Activated CD4-positive, alpha-beta T cell treated with anti-CD3 and anti-CD28 coated beads for 24 hours (primary cell): ENCODE measurements around the gene CNTN5.
"Not testable (repeated sequence)": the region's sequence is repeated elsewhere in the genome, so short reads cannot be mapped to it uniquely, and the experiment has no call there.

ENCODE experiments used
- DNase-seq, 2 donors: peaks; one replicate each; pipeline ENCODE4 v3.0.0-alpha.2; 2020; ENCODE audit warnings: low read depth in 2 of 2

CNTN5 gene

DNA sequence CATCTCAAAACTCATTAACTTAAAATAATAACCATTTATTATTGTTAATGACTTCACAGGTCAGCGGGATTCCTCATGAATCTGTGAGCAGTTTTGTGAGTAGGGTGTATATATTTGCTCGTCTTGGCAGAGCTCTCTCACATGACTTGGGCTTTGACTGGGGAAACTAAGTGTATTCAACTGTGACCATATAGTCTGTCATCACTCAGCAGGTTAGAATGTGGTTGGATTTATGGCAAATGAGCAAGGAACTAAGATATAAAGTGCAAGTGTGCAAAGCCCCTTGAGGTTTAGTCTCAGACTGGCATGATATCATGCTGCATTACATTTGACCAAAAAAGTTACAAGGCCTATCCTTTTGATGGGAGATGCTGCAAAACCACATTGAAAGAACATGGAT is 254.8 kb downstream of the CNTN5 start:
- DNase-seq, result no peak

DNA sequence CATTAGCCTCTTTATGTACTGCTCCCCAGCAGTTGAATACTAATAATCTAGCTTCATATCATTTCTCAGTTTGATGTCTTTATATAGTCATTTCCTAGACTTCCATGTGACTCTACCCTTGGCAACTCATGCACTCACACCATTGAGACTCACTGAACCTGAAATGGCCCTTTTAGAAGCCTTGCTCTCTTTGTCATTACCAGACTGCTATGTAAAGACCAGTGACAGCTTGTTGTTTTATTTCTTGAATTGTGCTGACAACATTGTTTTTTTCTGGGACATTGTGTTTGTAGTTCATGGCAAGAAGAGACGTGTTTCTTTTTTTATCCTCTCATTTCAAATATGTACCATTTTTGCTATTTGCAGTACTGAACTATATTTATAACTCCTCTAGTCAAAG is 256.5 kb downstream of the CNTN5 start:
- no peak for DNase-seq

DNA sequence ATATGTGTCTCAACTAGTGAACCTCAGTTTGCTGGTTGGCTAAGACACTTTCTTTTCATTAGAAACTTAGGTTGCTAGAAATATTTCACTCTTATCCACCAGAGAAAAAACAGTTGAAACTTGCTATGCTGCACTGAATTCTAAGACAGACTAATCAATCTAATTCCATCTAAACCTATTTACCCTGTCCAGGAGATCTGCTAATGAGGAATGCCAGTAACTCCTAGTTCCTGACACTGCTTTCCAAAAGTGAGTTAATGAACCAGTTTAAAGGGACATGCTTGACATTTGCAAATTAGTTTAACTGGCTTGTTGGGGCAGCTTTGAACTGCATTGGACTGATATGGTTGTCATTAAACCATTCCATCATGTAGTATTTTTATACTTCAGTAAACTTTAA is 258.5 kb downstream of the CNTN5 start:
- DNase-seq, result no peak

DNA sequence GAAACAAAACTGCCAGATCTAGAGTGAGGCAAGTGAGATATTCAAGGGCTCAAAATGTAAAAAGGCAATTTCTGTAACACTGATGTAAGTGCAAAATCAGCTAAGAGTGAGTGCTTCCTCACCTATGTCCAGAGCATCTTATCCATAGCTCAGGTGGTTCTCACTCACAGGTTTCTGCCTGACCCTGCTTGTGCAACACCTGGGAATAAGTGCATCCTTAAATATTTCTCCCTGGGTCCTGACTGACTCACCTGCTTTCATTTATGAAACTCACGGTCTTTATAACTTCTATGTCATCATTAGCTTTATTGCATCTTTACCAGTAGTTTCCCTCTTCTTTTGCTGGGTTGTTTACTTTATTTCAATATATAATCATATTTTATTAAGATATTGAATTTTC is 260.6 kb downstream of the CNTN5 start:
- DNase-seq, result no peak

DNA sequence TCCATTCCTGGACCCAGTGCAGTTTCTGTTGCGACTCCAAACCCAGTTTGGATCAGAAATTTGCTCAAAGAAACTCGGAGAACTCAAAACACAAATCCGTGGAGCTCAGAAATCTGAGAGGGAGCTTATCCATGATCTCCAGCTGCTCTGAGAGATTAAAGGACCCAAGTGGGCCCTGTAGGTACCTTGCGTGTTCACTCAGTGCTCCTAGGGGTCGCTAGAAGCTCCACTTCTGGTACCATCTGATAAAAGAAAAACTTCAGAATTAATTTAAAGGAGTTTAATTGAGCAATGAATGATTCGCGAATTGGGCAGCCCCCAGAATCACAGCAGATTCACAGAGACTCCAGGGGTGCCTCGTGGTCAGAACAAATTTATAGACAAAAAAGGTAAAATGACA is 277.2 kb downstream of the CNTN5 start:
- not testable (repeated sequence) for DNase-seq

DNA sequence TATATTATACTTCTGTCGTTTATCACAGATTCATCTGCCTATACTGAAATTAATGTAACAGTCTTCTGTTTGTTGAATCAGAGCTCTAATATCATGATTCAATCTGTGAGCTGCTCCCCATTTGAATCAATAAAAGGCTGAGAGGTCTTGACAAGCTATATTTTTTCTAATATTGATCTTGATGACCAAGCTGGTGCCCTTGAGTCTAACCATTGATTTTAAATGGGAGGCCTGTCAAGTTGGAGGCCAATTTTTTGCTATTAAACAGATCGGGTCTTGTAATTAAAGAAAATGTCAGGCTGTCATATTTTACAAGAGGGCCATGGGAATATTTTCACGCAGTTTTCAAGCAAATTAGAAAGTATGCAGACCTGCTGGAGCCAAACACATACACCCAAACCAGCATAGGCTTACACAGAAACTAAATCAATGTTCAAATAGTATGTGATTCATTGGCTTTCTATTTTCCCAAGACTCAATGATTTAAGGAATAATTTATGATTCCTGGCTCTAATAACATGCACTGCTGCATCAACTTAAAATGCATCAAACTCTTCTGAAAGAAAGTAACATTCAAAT is 286.9 kb downstream of the CNTN5 start:
- no peak for DNase-seq

DNA sequence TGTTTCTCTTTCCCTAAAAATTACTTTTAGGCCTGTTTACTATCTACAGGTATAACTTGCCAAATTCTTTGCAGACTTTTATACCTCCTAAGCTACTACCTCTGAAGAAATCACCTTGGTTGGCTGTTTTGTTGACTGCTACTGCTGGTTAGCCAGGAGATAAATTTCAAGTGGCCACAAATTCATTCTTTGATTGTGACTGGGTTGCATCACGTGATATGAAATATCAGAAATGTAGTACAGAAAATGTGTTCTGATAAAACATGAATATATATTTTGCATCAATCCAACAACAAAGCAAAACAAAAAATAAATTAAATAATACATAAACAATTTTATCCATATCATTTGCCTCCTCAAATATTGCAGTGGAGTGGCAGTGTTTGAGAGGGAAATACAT is 291.1 kb downstream of the CNTN5 start:
- DNase-seq, result no peak

DNA sequence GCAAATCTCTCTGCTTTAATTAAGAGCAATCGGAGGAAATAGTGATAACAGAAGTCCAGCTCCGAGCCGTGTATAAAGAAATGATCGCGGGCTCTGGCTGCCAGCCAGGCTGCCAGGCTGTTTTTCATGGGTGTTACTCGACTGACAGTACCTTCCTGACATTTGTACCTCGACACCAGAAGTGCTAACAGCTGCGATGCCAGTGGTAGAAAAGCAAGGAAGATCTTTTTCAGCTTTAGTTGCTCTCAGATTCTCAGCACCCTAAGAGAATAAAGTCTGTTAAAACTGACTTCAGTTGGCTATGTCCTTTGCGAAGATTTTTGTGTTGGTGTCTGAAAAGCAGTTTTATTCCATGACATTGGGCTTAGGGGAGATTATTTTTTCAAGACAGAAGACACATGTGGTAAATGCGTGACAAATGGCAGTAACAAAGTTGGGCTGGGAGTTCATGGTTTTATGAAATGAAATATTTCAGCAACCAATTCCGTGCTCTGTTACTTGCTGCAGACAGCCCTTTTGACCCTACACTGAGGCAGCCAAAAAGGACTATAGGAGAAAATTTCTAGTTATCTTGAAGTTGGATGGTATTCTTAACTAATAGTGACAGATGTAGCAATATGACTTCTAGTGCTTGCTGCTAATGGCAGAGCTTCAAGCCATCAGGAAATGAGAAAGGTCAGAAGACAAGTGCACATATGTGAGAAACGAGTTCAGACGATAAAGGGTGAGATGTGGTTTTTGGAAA is 296.2 kb downstream of the CNTN5 start:
- no peak for DNase-seq

DNA sequence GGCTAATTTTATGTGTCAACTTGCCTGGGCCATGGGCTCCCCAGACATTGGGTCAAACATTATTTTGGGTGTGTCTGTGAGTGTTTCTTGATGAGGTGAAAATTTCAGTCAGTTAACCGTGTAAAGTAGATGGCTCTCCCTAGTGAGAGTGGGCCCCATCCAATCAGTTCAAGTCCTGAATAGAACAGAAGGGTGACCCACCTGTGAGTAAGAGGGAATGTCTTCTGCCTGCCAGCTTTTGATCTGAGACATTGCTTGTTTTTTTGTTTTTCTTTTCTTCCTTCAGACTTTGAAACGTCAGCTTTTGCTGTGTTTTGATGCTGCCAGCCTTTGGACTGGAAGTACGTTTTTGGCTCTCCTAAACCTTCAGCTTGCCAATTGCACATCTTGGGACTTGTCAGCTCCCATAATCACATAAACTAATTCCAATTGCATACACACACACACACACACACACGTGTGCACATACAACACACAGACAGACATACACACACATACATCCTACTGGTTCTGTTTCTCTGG is 300.1 kb downstream of the CNTN5 start:
- DNase-seq, result no peak

DNA sequence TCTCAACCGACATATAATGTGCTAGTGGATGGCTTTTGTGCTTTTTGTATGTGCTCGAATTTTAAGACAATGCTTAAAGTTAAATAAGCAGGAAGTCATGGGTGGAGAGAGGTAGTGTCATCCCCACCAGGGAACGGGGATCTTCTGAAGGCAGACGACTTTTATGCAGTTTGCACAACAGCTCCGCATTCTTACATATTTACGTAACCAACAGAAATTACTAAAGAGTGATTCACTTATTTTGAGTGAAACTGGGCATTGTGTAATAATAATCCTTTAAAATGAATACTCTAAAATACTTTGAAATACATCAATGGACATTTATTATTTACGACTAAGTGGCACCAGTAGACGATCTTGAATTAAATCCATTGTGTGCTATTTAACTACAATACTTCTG is 305.1 kb downstream of the CNTN5 start:
- no peak for DNase-seq

DNA sequence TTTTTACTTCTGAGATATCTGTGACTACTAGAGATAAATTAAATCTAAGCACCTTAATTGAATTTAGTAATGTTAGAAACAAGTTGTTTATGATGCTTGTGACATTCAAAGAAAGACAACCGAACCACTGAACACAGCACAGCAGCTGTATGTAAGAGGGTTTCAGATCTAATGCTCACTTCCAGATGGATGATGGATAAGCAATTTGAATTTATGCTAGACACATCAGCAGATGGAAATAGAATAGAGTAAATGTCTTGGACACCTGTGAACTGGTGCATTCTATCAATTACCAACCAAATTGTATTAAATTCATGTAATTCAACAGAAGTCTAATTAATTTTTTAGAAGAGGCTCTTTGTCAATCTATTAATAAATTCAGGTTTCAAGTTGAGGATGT is 306.3 kb downstream of the CNTN5 start:
- DNase-seq, result no peak

DNA sequence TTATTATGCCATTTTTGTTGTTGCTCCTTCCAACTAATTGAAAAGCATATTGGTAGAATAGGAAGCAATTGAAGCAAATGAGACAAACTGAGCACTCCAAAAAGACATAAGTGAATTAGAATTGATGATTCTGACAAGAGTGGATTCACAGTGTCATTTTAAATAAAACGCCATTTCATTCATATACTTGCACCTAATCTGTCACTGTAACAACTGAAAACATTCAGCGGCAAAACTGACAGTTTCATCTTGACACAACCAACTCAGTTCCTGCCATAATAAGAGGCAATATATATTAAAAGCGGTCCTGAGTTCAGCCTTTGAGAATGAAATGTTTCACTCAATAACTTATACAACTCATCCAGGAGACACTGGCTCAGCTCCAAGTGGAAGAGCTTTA is 306.8 kb downstream of the CNTN5 start:
- DNase-seq, result no peak

DNA sequence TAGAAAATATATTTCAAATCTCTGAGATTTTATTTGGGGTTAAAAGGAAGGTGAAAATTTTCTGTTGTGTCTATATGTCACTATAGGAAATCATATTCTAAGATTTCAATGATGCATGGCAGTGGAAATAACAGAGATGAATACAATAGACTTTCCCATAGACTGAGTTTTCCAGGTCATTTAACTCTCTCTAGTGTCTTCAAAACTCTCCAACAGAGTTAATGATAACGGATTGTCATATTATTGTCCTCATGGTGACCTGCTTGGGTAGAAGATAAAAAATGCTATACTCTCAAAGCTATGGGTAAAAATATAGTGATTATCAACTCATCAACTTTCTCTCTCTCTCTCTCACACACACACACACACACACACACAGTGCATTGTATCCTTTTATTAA is 312.9 kb downstream of the CNTN5 start:
- no peak for DNase-seq

DNA sequence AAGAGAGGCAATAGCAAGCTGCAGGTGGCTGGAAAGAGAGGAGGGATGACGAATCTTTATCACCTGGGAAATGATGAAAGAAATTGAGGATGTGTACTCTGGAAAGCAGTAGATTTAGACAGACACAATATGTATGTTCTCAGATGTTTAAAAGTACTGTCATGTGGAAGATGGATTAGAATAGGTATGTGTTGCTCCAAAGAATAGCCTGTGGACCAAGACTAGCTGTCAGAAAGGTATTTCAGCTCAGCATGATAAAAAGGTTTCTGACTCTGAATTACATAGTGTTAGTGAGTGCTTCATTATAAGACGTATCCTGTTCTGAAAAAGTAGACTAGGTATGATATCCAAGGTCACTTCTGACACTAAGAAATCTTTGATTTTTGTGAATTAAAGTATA is 322.4 kb downstream of the CNTN5 start:
- no peak for DNase-seq

DNA sequence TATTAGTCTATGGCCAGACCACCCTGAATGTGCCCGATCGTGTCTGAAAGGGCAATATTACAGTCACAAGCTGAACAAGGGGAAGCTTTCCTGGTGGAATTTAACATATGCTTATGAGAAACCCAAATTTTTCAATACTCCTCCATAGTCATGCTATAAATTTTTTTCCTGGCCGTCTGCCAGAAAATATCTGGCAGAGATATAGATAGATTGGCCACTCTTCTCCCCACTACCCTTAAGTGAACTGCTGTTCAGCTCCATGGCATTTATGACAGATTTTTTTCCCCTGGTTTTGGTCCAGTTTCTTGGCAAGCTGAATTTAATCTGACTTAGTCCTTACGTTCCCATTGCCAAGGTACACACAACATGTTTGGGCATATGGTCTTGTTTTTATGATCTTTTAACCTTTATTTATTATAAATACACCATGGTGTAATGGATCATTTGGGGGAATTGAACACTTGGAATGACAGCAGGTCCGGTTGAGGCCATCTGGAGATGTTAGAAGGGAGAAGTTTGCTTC is 328.5 kb downstream of the CNTN5 start:
- DNase-seq, result no peak

DNA sequence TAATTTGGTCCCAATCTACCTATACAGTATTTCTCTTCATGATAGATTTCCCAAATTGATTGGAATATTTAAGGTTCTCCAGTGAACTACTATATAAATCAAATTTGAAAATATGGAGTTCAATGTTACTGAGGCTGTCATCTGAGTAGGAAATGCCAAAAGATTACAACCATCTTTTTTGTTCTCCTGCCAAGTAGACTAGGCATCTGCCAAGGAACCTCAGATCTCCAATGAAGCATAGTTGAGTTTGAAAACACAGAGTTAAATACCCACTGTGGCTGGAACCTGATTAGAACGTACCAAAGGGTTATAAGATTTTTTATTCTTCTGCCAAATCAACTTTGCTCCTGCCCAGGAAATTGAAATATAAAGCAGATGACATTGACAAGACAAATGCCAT is 330.9 kb downstream of the CNTN5 start:
- DNase-seq, result no peak

DNA sequence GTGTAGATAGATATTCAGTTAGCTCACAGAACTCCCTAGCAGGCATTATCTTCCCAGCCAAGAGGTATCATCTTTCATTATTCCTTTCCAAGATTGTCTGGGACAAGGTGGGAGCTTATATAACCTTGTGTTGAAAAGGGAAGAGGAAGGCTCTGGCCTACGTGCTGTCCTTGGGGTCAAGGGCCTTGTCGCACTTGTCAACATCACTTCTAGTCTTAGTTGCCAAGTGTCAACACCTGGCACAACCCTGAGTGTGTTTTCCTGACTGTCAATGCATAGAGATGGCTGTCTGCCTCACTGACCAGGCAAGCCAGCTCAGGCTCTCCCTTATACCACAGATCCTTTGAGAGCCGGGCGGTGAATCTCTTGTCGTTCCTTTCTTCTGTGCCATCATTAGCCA is 331.9 kb downstream of the CNTN5 start:
- no peak for DNase-seq

DNA sequence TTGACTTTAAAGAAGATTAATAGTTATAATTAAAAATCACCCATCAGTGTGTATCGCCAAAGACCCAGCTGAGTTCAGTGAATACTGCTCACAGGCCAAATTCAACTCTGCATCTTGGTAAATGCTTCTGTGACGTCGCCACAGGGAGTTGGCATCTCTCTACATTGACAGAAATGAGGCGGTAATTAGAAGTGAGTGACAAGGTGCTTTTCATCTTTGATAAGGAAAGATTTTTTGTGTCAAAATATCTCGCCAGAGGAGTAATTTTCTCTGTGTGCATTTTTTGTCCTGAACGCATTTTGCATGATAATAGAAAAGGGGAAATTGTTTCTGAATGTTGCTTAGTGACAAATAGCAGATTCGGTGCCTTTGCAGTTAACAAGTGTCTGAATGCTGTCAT is 345.8 kb downstream of the CNTN5 start:
- no peak for DNase-seq

DNA sequence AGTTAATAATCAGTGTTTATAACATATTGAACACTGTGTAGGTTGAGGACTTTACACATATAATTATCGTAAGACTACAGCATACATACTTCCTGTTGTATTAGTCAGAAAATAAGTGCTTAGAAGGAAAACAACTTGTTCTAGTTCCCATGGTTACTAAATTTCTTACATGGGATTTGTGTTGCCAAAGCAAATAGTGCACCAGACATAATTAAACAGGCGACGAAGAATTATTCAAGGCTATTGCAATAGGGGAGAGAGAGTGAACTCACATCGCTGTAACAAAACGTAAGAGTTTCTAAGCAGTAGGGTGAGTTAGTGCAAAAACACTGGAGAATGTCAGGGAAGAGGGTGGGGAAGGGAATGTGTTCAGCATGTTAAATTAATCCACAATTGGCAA is 347.8 kb downstream of the CNTN5 start:
- no peak for DNase-seq

DNA sequence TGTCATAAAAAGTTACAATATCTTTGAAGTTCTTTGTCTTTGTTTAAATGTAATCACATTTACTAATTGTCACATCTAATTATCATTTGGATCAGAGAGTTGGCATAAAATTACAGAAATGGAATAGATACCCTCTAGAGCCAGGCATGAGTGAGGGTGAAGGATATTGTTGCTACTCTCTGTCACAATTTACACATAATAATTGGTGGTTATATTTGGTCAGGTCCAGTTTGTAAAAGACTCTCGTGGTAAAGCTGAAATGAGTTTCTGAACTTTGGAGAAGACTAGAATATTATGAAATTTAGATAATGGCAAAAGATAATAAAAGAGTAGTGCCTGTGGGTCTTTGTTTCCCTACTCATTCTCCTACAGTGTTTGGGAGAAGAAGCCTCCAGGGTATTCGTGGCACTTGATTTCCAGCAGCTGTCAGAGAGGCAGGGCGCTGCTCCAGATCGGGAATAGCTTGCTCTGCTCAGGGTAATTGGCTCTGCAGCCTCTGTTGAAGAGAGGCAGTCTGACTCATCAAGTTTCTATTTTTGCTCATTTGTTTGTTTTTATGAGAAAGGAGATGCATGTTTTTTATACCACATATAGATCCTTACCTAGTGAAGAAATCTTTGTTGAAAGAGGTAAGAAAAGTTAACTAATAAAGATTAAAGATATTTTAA is 349.9 kb downstream of the CNTN5 start:
- DNase-seq, result no peak

DNA sequence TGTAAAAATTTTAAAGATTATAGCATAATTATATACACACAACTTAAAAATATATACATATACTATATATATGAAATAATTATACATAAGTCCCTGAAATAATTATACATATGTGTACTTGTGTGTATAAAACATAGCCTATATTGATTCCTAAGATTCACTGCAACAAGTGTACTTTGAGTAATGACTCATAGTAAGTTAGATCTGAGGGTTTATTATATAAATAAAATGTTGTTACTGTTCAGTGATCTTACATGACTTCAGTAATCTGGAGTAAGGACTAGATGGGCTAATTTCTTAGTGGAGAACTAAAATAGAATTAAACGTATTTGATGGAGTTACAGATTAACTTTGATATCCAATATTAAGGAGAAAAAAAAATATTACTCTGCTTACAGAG is 350.5 kb downstream of the CNTN5 start:
- no peak for DNase-seq

DNA sequence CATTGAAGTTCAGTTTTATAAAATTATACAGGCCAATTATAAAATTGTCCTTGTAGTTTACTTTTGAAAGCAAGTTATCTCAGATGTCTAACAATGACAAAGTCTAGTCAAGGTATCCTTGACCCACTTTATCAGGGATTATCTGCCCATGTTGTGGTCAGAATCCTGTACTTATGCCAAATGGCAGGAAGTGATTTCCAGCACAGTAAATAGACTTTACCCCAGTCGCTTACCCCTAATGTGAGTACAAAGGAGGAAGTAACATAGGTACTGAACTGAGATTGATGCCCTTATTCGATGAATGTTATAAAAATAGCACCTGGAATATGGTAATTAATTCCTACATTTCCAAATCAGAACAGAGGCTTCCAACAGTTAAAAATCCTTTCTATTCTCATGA is 355.7 kb downstream of the CNTN5 start:
- DNase-seq, result no peak

DNA sequence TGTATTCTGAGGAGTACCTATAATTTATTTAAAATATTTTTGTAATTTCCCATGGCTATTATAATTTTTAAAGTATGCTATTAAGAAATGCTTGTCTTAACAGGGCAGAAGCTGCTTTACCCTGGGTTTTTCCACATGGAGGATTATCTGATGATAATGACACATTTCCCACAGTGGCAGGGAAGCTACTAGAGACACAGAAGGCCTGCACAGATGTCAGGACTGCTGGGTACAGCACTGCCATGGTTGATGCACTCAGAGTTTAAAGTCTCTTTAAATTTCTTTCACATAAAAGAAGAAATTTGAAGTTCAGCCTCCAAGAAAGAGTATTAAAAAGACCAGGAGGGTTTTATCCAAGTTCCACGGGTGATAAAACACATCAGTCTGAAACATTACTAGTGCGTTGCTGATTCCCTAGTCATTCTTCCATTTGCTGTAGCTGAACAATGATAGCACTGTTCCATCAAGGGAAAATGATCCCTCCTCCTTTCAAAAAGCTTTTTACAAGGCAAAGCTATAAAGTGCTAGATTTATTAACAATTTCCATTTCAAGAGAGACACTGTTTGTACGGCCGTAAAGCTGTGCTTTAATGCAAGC is 363.0 kb downstream of the CNTN5 start:
- DNase-seq, result no peak
